ENCODE measurements around the gene SMC5.

- no peak for TF ChIP-seq CTCF (IDR thresholded peaks at IDR 0.05)
- no peak for TF ChIP-seq POLR2A (IDR thresholded peaks at IDR 0.05)
These were observed 25.1 kb downstream of the SMC5 start for GRCh38 chr9:70283848-70284247.

All from sigmoid colon (tissue), 3 donors.